Smooth muscle cell (in vitro differentiated cells): ENCODE results near the gene GLT8D2. TPM values are rescaled to one million over a fixed set of nuclear protein-coding genes. Genes with fewer than 3 reads are reported as not detected.
"Not testable (repeated sequence)": the region's sequence is repeated elsewhere in the genome, so short reads cannot be mapped to it uniquely, and the experiment has no call there.

Source experiments
- DNase-seq: peaks from one replicate; lab custom pipeline; 2025; ENCODE audit not compliant: unreplicated experiment; lab: John Stamatoyannopoulos, UW
- H2AFZ ChIP-seq: fragments of 200-600 bp; sonication (generic); 2 replicates; pipeline ENCODE4 v1.6.0; 2016; ENCODE audit warnings: antibody characterized with exemption, low read depth, mild to moderate bottlenecking
- H3F3A ChIP-seq: fragments of 200-600 bp; sonication (generic); 2 replicates; pipeline ENCODE4 v1.6.0; 2017; ENCODE audit warnings: antibody characterized with exemption, low read depth
- H3K27ac ChIP-seq: fragments of 200-600 bp; sonication (generic); 2 replicates; pipeline ENCODE4 v1.5.1; 2016; ENCODE audit warnings: low read depth, mild to moderate bottlenecking
- H3K27me3 ChIP-seq: fragments of 200-600 bp; sonication (generic); 2 replicates; pipeline ENCODE4 v1.6.1; 2016; ENCODE audit warnings: low read depth, mild to moderate bottlenecking
- H3K36me3 ChIP-seq: fragments of 200-600 bp; sonication (generic); 2 replicates; pipeline ENCODE4 v1.5.1; 2016; ENCODE audit warnings: low read depth
- H3K4me1 ChIP-seq: fragments of 200-600 bp; sonication (generic); 2 replicates; pipeline ENCODE4 v1.5.1; 2016; ENCODE audit warnings: low read depth
- H3K4me2 ChIP-seq: fragments of 200-600 bp; sonication (generic); 2 replicates; pipeline ENCODE4 v1.6.0; 2016; ENCODE audit warnings: mild to moderate bottlenecking
- H3K4me3 ChIP-seq: fragments of 200-600 bp; sonication (generic); 2 replicates; pipeline ENCODE4 v1.5.1; 2016; ENCODE audit warnings: mild to moderate bottlenecking
- H3K79me2 ChIP-seq: fragments of 200-600 bp; sonication (generic); 2 replicates; pipeline ENCODE4 v1.6.0; 2016; ENCODE audit warnings: low read depth, mild to moderate bottlenecking
- H3K9ac ChIP-seq: fragments of 200-600 bp; sonication (generic); 2 replicates; pipeline ENCODE4 v1.6.0; 2016; ENCODE audit warnings: low read depth
- H3K9me3 ChIP-seq: fragments of 200-600 bp; sonication (generic); replicated peaks from 2 replicates; pipeline ENCODE4 v1.5.1; 2016; ENCODE audit warnings: low read depth
- H4K20me1 ChIP-seq: fragments of 200-600 bp; sonication (generic); 2 replicates; pipeline ENCODE4 v1.6.0; 2016; ENCODE audit warnings: low read depth
- CTCF ChIP-seq: fragments of 200-600 bp; sonication (generic); IDR thresholded peaks from 2 replicates; pipeline ENCODE4 v1.5.1; 2017; ENCODE audit warnings: borderline replicate concordance, mild to moderate bottlenecking, antibody characterized with exemption; ENCODE audit not compliant: insufficient read depth, poor library complexity, severe bottlenecking
- WGBS: methylation state at CpG from one replicate; pipeline ENCODE4 v1.1.7; 2016; ENCODE audit warnings: low lambda C conversion rate; 5-methylcytosine and 5-hydroxymethylcytosine counted together
- polyA plus RNA-seq: library from polyadenylated mRNA; unstranded; fragments of >200 nt; fragmentation: Nextera tagmentation; extraction: Ambion mirVana; gene quantifications from 2 replicates; pipeline ENCODE4 v1.2.1, GENCODE V29; 2016
- total RNA-seq: library from RNA; depleted of rRNA; stranded (reverse); fragments of >200 nt; gene quantifications from 2 replicates; pipeline ENCODE4 v1.2.3, GENCODE V29; 2014

GLT8D2 gene
- total and polyA plus RNA-seq, 2 experiments from 2014 or later, result 43.0 to 47.7 TPM

- H3K9me3 ChIP-seq, result no peaks in the 10 kb centered on the region
- H3K4me2 ChIP-seq, result no peak overlapping the region
- H3K4me3 ChIP-seq, result no peak overlapping the region
- H2AFZ ChIP-seq, result no peak overlapping the region
- H3K79me2 ChIP-seq, result no peaks in the 10 kb centered on the region
- H3K9ac ChIP-seq, result no peak overlapping the region
- no peak for TF ChIP-seq CTCF
- H3K27ac ChIP-seq, result no peak overlapping the region
- no peak for DNase-seq
- peaks cover 5% of the 10 kb centered on the region for H3F3A ChIP-seq
- peaks cover 4% of the 10 kb centered on the region for H3K4me1 ChIP-seq
- no peaks in the 10 kb centered on the region for H3K27me3 ChIP-seq
- H4K20me1 ChIP-seq, result no peaks in the 10 kb centered on the region
- 93% methylated on average over 4 of the region's 4 CpGs for WGBS
- no peaks in the 10 kb centered on the region for H3K36me3 ChIP-seq
Measured at GRCh38 chr12:104046306-104046705, 3.7 kb downstream of the GLT8D2 start.

GRCh38 chr12:104044158-104044557, 5.8 kb downstream of the GLT8D2 start:
- Histone ChIP-seq H4K20me1 (no peaks in the 10 kb centered on the region), H3K9ac (no peak overlapping the region), H3K9me3 (no peaks in the 10 kb centered on the region), H3K27me3 (no peaks in the 10 kb centered on the region), H3K4me2 (no peak overlapping the region), H3K79me2 (no peaks in the 10 kb centered on the region), H3K27ac (no peak overlapping the region), H2AFZ (no peak overlapping the region), H3F3A (no peaks in the 10 kb centered on the region), H3K36me3 (no peaks in the 10 kb centered on the region), H3K4me3 (no peak overlapping the region), H3K4me1 (no peaks in the 10 kb centered on the region)
- no peak for DNase-seq
- WGBS, result 92% methylated on average over 3 of the region's 3 CpGs
- TF ChIP-seq CTCF, result no peak

- Histone ChIP-seq H3K4me3 (no peak overlapping the region), H3F3A (no peaks in the 10 kb centered on the region), H3K9ac (no peak overlapping the region), H3K4me2 (no peak overlapping the region), H3K27ac (no peak overlapping the region), H2AFZ (no peak overlapping the region), H3K36me3 (no peaks in the 10 kb centered on the region), H4K20me1 (no peaks in the 10 kb centered on the region), H3K27me3 (no peaks in the 10 kb centered on the region), H3K9me3 (no peaks in the 10 kb centered on the region), H3K79me2 (no peaks in the 10 kb centered on the region), H3K4me1 (no peaks in the 10 kb centered on the region)
- no peak for TF ChIP-seq CTCF
- no peak for DNase-seq
- WGBS, result 100% methylated on average over 1 of the region's 1 CpG
Measured at GRCh38 chr12:104042580-104042979, 7.4 kb downstream of the GLT8D2 start.

GRCh38 chr12:104039769-104040168, 10.2 kb downstream of the GLT8D2 start:
- not testable (repeated sequence) for H3K36me3 ChIP-seq, H3K4me2 ChIP-seq
- WGBS, result 91% methylated on average over 1 of the region's 1 CpG

GRCh38 chr12:104036143-104036542, 13.8 kb downstream of the GLT8D2 start:
- not testable (repeated sequence) for H3K27me3 ChIP-seq, H2AFZ ChIP-seq, H3K27ac ChIP-seq, DNase-seq, H3K9ac ChIP-seq, H3K9me3 ChIP-seq, H3F3A ChIP-seq, H3K4me1 ChIP-seq, H3K4me3 ChIP-seq, H3K36me3 ChIP-seq, H4K20me1 ChIP-seq, H3K79me2 ChIP-seq, H3K4me2 ChIP-seq
- WGBS, result 89% methylated on average over 2 of the region's 2 CpGs

More at GRCh38 chr12:104039769-104040168, 10.2 kb downstream of the GLT8D2 start:
- not testable (repeated sequence) for DNase-seq, H3K4me1 ChIP-seq, H3K27me3 ChIP-seq, H3K9ac ChIP-seq, H3K4me3 ChIP-seq, H3K79me2 ChIP-seq, H3K9me3 ChIP-seq, H4K20me1 ChIP-seq, H2AFZ ChIP-seq, H3K27ac ChIP-seq, H3F3A ChIP-seq

GRCh38 chr12:104030596-104030995, 19.4 kb downstream of the GLT8D2 start:
- not testable (repeated sequence) for H3K9me3 ChIP-seq, H3F3A ChIP-seq, H3K36me3 ChIP-seq, H3K4me1 ChIP-seq, H4K20me1 ChIP-seq, H3K4me3 ChIP-seq, H2AFZ ChIP-seq, DNase-seq, H3K27me3 ChIP-seq, H3K79me2 ChIP-seq, H3K4me2 ChIP-seq, H3K9ac ChIP-seq, H3K27ac ChIP-seq
- WGBS, result 93% methylated on average over 12 of the region's 27 CpGs
